Tibial artery (tissue), 4 donors: ENCODE results near the gene PASK.

ENCODE experiments used
- DNase-seq, 2 donors: peaks; one replicate each; pipeline ENCODE4 v3.0.0-alpha.2; 2019
- H3K27ac ChIP-seq, 2 donors: fragments of 200-600 bp; sonication (generic) in 1 of 2; 1 replicate in 1 of 2; 2 replicates in 1 of 2; pipeline ENCODE4 v1.5.1; 2018 to 2019; ENCODE audit warnings: mild to moderate bottlenecking in 1 of 2
- H3K27me3 ChIP-seq, 2 donors: fragments of 200-600 bp; sonication (generic) in 1 of 2; one replicate each; pipeline versions ENCODE4 v1.5.1 to v1.6.0; 2016 to 2019
- H3K36me3 ChIP-seq, 3 donors: fragments of 200-600 bp; sonication (generic) in 2 of 3; one replicate each; pipeline ENCODE4 v1.5.1; 2016 to 2019; ENCODE audit warnings: mild to moderate bottlenecking in 2 of 3
- H3K4me1 ChIP-seq, 4 donors: fragments of 200-600 bp; sonication (generic) in 2 of 4; 1 replicate in 3 of 4; 2 replicates in 1 of 4; pipeline ENCODE4 v1.5.1; 2016 to 2019
- H3K4me3 ChIP-seq, 2 donors: fragments of 200-600 bp; sonication (generic) in 1 of 2; 1 replicate in 1 of 2; 2 replicates in 1 of 2; pipeline ENCODE4 v1.5.1; 2018 to 2019; ENCODE audit warnings: mild to moderate bottlenecking in 2 of 2
- H3K9me3 ChIP-seq, 3 donors: fragments of 200-600 bp; sonication (generic) in 1 of 3; one replicate each; pipeline ENCODE4 v1.5.1; 2016 to 2019
- intact Hi-C: fragments of 100-400 bp; cut with DNase I; formaldehyde crosslinking; loops from one replicate; pipeline ENCODE4 v1.15.0; 2023; ENCODE audit warnings: low total_unique reads
- TF ChIP-seq, protein P1 (sequence below), 2 experiments: fragments of 200-600 bp in 1 of 2; fragments of 450-650 bp in 1 of 2; IDR thresholded peaks; one replicate each; pipeline ENCODE4 v1.5.1; 2017 to 2019; ENCODE audit warnings: antibody characterized with exemption in 2 of 2, mild to moderate bottlenecking in 1 of 2, moderate library complexity in 1 of 2

PASK gene

DNA sequence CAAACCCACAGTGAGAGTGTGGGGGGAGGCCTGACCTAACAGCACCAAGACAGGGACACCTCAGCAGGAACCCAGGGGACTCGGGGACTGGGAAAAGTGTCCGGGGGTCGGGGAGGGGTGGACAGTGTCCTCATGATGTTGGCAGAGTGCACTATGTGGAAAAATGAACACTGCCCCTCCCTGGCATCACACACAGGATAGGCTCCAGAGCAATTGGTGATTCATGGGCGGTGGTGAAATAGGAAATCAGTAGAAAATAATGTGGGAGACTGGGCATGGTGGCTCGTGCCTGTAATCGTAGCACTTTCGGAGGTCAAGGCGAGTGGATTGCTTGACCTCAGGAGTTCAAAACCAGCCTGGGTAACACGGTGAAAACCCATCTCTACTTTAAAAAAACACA, 35.6 kb upstream of the PASK start:
- peaks cover 0 to 9% of the 10 kb centered on the region in 2 donors for H3K27me3 ChIP-seq
- H3K4me3 ChIP-seq, result no peak overlapping the region
- DNase-seq, result no peak
- H3K27ac ChIP-seq, result no peak overlapping the region
- H3K36me3 ChIP-seq, result peaks cover 14 to 46% (median 17%) of the 10 kb centered on the region in 3 donors
- no peaks in the 10 kb centered on the region for H3K4me1 ChIP-seq
- no peaks in the 10 kb centered on the region for H3K9me3 ChIP-seq
- TF ChIP-seq, protein P1, sequence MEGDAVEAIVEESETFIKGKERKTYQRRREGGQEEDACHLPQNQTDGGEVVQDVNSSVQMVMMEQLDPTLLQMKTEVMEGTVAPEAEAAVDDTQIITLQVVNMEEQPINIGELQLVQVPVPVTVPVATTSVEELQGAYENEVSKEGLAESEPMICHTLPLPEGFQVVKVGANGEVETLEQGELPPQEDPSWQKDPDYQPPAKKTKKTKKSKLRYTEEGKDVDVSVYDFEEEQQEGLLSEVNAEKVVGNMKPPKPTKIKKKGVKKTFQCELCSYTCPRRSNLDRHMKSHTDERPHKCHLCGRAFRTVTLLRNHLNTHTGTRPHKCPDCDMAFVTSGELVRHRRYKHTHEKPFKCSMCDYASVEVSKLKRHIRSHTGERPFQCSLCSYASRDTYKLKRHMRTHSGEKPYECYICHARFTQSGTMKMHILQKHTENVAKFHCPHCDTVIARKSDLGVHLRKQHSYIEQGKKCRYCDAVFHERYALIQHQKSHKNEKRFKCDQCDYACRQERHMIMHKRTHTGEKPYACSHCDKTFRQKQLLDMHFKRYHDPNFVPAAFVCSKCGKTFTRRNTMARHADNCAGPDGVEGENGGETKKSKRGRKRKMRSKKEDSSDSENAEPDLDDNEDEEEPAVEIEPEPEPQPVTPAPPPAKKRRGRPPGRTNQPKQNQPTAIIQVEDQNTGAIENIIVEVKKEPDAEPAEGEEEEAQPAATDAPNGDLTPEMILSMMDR (IDR thresholded peaks at IDR 0.05), result no peak
- intact Hi-C loops, result no loop called here

DNA sequence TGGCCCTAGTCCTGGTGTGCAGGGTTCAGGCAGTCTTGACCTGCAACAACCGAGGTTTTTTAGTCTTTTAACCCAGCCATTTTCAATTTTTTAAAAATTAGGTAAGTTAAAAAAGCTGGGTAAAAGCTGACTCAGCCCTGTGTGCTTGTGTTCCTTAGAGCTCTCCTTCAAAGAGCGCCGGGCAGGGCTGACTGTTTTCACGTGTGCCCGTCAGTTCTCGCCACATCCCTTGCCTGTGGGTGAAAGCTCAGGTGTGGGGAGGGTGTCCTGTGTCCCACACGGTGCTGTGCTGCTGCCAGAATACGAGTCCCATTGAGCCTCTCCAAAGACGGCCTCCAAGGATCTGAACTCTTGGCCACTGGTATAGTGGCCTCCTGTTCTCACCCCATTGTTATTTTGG, 33.9 kb upstream of the PASK start:
- Histone ChIP-seq H3K36me3 (peaks cover 22 to 60% (median 29%) of the 10 kb centered on the region in 3 donors), H3K27me3 (peaks cover 0 to 6% of the 10 kb centered on the region in 2 donors), H3K4me3 (no peak overlapping the region), H3K27ac (no peak overlapping the region), H3K4me1 (no peaks in the 10 kb centered on the region), H3K9me3 (no peaks in the 10 kb centered on the region)
- TF ChIP-seq, protein P1 (IDR thresholded peaks at IDR 0.05), result no peak
- no peak for DNase-seq
- intact Hi-C loops, result no loop called here

DNA sequence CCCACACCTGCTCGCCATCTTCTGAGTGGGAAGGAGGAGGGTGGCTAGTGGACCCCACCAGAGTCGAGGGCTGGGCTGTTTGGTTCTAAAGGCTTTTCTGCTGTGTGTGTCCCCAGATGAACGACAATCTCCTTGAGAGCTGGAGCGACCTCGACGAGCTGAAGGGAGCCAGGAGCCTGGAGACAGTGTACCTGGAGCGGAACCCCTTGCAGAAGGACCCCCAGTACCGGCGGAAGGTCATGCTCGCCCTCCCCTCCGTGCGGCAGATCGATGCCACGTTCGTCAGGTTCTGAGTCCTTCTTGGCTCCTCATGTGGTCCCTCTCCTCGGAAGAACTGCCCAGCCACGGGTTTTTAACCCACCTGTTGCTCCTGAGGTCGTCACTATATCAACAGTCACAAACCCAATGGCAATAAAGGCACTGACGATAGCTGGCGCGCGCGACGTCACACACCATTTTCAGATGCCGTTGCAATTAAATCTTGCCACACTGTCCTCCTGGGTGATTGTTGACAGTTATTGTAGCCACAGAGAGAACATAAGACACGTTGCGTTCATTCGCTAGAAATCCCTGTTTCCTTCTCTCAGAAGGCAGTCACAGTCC, 33.4 kb upstream of the PASK start:
- Histone ChIP-seq H3K9me3 (no peaks in the 10 kb centered on the region), H3K27ac (no peak overlapping the region), H3K36me3 (peaks cover 27 to 66% (median 33%) of the 10 kb centered on the region in 3 donors), H3K27me3 (no peaks in the 10 kb centered on the region), H3K4me3 (no peak overlapping the region), H3K4me1 (no peaks in the 10 kb centered on the region)
- TF ChIP-seq, protein P1 (IDR thresholded peaks at IDR 0.05), result no peak
- intact Hi-C loops, result no loop called here
- no peak for DNase-seq

DNA sequence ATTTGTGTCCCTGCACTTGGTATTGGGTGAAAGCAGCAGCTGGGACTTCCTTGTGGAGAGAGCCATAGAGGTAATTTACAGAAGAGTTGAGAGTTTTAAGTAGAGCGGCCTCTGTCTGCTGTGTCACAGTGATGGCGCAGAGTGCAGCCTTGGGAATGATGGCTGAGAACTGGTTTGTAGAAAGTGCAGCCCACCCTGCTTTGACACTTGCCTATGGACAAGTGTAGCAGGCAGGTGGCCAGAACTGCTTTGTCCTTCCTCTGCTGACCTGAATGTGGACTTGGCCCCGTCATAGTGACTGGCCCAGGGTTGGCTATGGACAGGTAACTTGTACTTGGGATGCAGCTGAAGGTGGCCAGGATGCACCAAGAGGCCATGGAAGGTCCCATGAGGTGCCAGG, 32.9 kb upstream of the PASK start:
- H3K36me3 ChIP-seq, result peaks cover 30 to 71% (median 37%) of the 10 kb centered on the region in 3 donors
- TF ChIP-seq, protein P1 (IDR thresholded peaks at IDR 0.05), result no peak

DNA sequence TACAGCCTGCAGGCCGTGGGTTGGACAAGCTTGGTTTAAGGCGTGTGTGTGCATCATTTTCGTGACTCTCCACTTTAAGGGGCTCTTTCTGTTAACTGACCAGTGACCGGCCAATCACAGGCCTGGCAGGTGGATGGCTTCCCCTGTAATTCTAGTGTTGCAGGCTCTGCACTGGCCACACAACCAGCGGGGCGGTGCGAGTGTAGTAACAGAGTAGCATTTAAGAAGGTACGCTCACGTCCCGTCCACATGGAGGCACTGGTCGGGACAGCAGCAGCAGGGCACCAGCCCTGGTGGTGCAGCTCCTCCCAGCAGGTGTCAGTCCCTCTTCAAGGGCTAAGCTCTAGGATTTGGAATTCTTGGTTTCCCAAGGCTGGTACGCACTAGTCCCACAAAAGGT, 31.2 kb upstream of the PASK start:
- no peaks in the 10 kb centered on the region for H3K4me1 ChIP-seq
- H3K36me3 ChIP-seq, result peaks cover 42 to 87% (median 48%) of the 10 kb centered on the region in 3 donors
- no peak overlapping the region for H3K4me3 ChIP-seq
- TF ChIP-seq, protein P1 (IDR thresholded peaks at IDR 0.05), result no peak
- H3K9me3 ChIP-seq, result no peaks in the 10 kb centered on the region
- H3K27ac ChIP-seq, result no peak overlapping the region
- no peak for DNase-seq
- intact Hi-C loops, result no loop called here
- H3K27me3 ChIP-seq, result no peaks in the 10 kb centered on the region

More for the DNA sequence above, 32.9 kb upstream of the PASK start:
- no peaks in the 10 kb centered on the region for H3K27me3 ChIP-seq
- no peaks in the 10 kb centered on the region for H3K9me3 ChIP-seq
- H3K4me3 ChIP-seq, result no peak overlapping the region
- no peaks in the 10 kb centered on the region for H3K4me1 ChIP-seq
- DNase-seq, result no peak
- intact Hi-C loops, result no loop called here
- no peak overlapping the region for H3K27ac ChIP-seq

DNA sequence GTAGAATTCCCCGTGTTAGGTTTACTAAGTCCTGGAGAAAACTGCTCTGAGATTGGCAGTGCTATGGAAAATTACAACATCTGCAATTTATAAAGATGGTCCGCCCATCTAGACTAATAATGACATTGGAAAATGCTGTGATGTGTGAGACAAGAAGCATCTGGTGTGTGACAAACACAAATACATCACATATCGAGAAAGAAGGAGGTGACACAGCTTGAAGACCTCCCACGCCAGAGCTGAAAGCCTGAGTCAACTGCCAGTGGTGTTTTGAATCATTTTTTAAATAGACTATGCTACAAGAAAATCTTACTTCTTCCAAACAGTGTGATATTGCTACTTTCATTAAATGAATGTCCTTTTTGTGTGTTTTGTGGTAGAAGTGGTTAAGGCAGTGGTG, 30.6 kb upstream of the PASK start:
- Histone ChIP-seq H3K4me3 (no peak overlapping the region), H3K27ac (no peak overlapping the region), H3K36me3 (peaks cover 46 to 93% (median 54%) of the 10 kb centered on the region in 3 donors), H3K27me3 (no peaks in the 10 kb centered on the region), H3K4me1 (no peaks in the 10 kb centered on the region), H3K9me3 (no peaks in the 10 kb centered on the region)
- intact Hi-C loops, result no loop called here
- TF ChIP-seq, protein P1 (IDR thresholded peaks at IDR 0.05), result no peak
- no peak for DNase-seq
